OCI-LY1 (cell line): ENCODE results near the gene GPI.

Experiments
- CTCF ChIP-seq: fragments of 200-600 bp; sonication (generic), shearing (Covaris generic); IDR thresholded peaks from 2 replicates; pipeline ENCODE4 v1.5.1; 2017; ENCODE audit warnings: mild to moderate bottlenecking, antibody characterized with exemption, low read length, moderate library complexity, mixed read lengths
- EZH2 ChIP-seq: fragments of 200-600 bp; sonication (generic), shearing (Covaris generic); IDR thresholded peaks from 2 replicates; pipeline ENCODE4 v1.8.0; 2017; ENCODE audit warnings: borderline replicate concordance, mixed run types, mild to moderate bottlenecking, antibody characterized with exemption, low read length, moderate library complexity, mixed read lengths

- TF ChIP-seq CTCF (no peak), EZH2 (no peak)
Observed at GRCh38 chr19:34341935-34342680, 22.9 kb upstream of the GPI start.
